Measurements from ENCODE around the gene C2orf42.
A peak's percentile ranks its signal among the peaks of the same experiment; 100 is the strongest.
"Not testable (repeated sequence)": the region's sequence is repeated elsewhere in the genome, so short reads cannot be mapped to it uniquely, and the experiment has no call there.

C2orf42 gene

GRCh38 chr2:70190418-70191243, at the start of gene C2orf42:
C2orf42 (minus strand) TSS chr2:70191019; CDS start chr2:70181985, 9,034 bp downstream.
- peak; percentile 98 for DNase-seq (ENCODE audit: low spot score)

DNA sequence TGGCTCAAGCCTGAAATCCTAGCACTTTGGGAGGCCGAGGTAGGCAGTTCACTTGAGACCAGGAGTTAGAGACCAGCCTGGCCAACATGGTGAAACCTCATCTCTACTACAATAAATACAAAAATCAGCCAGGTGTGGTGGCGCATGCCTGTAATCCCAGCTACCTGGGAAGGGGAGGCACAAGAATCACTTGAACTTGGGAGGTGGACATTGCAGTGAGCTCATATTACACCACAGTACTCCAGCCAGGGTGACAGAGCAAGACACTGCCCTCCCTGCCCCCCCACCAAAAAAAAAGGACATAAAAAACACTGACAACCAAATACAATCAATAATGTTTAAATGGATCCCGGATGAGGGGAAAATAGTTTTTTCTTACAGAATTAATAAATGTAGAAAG, 49.8 kb upstream of the C2orf42 start:
- DNase-seq (ENCODE audit: low spot score) = no peak

- DNase-seq (ENCODE audit: low spot score) = no peak
Observed at GRCh38 chr2:70233926-70234325, 43.1 kb upstream of the C2orf42 start.

- no peak for DNase-seq (ENCODE audit: low spot score)
Observed at GRCh38 chr2:70226781-70227180, 36.0 kb upstream of the C2orf42 start.

DNA sequence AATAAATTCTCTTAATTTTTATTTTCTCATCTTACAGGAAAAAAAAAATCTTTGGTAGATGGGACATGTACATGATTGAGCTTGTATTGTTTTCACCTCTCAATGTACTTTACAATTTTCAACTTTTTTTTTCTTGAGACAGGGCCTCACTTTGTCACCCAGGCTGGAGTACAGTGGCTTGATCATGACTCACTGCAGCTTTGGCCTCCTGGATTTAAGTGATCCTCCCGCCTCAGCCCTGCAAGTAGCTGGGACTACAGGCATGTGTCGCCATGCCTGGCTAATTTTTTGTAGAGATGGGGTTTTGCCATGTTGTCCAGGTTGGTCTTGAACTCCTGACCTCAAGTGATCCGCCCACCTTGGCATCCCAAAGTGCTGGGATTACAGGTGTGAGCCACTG, 32.5 kb upstream of the C2orf42 start:
- DNase-seq (ENCODE audit: low spot score) = not testable (repeated sequence)

DNA sequence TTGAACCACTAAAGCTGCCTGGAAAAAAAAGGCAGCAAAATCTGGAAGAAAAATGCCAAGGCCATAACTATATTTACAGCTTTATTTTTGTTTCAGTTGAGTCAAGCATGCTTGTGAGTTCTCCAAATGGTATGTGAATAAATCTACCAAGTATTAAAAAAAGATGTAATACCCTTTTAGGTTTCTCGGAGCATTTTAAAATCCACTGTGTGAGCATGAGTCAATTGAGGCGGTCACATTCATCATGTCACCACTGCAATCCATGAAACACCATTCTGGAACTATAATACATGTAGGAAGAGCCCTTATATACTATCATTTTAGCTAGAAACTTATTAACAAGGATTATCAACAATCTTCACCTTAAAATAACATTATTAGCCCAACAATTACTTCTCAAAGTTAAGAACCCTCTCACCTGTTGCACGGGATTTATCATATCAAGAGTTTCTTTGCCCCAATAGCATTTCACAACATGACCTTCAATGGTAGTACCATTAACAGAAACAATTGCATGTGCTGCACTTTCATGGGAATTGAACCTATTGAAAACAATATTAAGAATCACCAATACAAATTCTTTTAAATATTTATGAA, 24.2 kb upstream of the C2orf42 start:
- no peak for DNase-seq (ENCODE audit: low spot score)

- DNase-seq (ENCODE audit: low spot score) = no peak
Observed at GRCh38 chr2:70214365-70214764, 23.5 kb upstream of the C2orf42 start.

GRCh38 chr2:70212298-70212932, 21.6 kb upstream of the C2orf42 start:
- no peak for DNase-seq (ENCODE audit: low spot score)

GRCh38 chr2:70211595-70211994, 20.8 kb upstream of the C2orf42 start:
- no peak for DNase-seq (ENCODE audit: low spot score)

GRCh38 chr2:70204452-70204851, 13.6 kb upstream of the C2orf42 start:
- no peak for DNase-seq (ENCODE audit: low spot score)

GRCh38 chr2:70203086-70203485, 12.3 kb upstream of the C2orf42 start:
- DNase-seq (ENCODE audit: low spot score) = no peak

DNA sequence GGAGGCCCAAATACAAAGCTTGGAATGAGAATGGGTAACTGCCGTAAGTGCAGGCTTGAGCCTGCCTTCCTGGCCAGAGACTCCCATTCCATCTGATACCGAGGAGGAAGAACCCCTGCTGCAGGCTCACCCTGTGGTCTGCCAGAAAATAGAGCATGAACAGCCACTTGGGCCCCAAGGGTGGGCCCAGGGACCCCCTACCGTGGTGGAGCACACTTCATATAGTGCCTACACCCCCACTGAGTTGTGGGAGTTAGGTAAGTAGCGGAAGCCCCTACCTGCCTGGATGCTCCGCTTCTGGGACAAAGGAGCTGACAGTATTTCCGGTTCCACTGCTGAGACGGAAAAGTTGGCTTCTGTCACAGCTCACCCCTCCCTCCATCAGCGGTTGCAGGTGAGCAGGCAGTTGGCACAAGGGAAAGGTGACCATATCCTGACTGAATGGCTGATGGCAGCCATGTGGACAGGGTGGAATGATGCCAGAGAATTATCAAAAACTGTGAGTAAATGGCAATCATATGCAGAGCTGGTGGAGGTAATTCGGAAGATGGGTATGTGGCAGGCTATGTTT, 11.5 kb upstream of the C2orf42 start:
- no peak for DNase-seq (ENCODE audit: low spot score)

DNA sequence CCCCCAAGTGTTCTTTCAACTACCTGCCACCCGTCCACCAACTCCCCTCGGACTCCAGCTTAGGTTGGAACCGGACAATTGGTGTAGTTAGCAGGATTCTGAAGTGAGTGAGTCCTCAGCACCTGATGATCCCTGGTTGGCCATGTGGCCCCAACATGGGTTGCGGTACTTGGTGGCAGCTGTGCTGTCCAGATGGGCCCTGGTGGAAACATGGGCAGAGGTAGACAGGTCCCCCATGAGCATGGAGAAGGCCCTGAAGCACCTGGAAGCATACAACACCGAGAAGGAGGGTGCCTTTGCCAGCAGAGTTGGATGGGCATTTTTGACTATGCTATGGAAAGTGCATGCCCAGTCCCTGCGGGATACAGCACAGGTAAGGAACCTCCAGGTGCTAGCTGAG, 11.0 kb upstream of the C2orf42 start:
- DNase-seq (ENCODE audit: low spot score) = no peak

GRCh38 chr2:70201225-70201768, 10.5 kb upstream of the C2orf42 start:
- DNase-seq (ENCODE audit: low spot score) = no peak

DNA sequence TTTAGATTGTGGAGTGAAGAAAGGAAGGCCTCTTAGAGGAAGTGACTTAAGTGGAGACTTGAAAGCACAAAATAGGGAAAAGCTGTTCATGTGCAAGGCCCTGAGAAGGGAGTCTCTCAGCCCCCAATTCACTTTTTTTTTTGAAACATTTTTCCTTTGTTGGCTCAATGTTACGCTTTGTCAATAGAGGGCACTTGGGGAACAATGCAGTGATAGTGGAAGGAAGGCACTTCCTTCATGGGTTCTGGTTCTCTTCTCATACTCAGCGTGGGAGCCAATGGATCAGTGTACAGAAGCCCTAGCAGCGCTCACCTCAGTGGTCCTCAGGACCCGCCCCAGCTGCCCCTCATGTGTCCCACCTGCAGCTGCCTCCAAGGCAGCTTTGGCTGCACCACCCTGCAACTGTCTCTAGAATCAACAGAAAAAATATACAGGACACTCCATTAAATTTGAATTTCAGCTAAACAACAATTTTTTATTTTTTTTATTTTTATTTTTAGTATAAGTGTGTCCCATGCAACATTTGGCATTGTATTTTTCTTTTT, 8.6 kb upstream of the C2orf42 start:
- no peak for DNase-seq (ENCODE audit: low spot score)

- no peak for DNase-seq (ENCODE audit: low spot score)
Observed at GRCh38 chr2:70192516-70192915, 1.7 kb upstream of the C2orf42 start.

DNA sequence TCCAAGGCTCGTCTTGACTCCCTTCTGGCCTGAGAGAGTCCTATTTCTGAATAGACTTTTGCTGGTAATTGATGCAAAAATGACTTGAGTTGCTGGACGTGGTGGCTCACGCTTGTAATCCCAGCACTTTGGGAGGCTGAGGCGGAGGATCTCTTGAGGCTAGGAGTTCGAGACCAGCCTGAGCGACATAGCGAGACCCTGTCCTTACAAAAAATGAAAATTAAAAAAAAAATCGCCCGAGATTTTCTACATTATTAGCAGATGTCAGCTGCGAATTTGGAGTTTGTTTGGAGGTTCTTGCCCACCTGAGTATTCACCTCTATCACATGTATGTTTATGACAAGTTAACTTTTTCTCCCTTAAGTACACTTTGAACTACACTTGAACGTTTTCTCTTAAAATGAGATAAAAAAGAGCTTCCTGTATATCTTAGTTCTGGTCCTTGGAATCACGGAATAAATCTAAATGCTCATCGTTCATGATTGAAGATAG, 471 bp upstream of the C2orf42 start:
- DNase-seq (ENCODE audit: low spot score) = no peak

- DNase-seq (ENCODE audit: low spot score) = no peak
Observed at GRCh38 chr2:70188460-70188859, 2.4 kb downstream of the C2orf42 start.

DNA sequence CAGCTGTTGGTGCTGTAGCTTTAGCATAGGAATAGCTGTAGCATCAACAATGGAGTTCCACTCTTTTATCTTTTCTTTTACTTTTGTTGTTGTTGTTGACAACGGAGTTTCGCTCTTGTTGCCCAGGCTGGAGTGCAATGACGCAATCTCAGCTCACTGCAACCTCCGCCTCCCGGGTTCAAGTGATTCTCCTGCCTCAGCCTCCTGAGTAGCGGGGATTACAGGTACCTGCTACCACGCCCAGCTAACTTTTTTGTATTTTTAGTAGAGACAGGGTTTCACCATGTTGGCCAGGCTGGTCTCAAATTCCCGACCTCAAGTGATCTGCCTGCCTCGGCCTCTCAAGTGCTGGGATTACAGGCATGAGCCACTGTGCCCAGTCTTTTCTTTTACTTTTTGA, 3.6 kb downstream of the C2orf42 start:
- not testable (repeated sequence) for DNase-seq (ENCODE audit: low spot score)

- DNase-seq (ENCODE audit: low spot score) = no peak
Observed at GRCh38 chr2:70182689-70183088, 8.1 kb downstream of the C2orf42 start.

DNA sequence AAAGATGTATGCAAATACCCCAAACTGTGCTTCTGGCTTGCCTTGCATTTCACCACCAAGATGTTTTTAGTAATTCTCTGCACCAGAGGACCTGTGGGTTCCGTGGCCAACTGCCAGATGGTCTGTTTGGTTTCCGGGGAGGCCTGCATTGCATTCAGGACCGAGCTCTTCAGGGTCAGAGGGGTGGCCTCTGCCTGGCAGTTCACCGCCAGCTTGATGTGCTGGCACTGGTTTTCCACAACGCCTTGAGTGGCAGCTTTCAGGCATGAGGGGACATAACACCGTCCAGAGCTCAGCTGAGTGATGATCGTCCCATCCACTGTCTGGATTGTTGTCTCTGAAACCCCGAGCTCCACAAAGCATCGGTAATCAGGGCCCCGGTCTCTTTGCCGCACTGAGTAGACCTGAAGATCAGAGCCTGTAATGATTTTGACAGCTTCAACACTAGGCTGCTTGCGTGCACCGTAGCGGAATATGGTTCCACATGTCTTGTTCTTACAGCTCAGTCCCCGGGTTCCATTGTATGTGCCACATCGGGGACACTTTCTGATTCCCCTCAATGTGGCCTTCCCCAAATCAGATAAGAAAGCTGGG, 9.4 kb downstream of the C2orf42 start:
- DNase-seq (ENCODE audit: low spot score) = no peak

GRCh38 chr2:70173520-70173919, 17.3 kb downstream of the C2orf42 start:
- no peak for DNase-seq (ENCODE audit: low spot score)

Data from iPS-NIHi11 (cell line).